Daoy (cell line): Measurements from ENCODE around the gene AFAP1. TPM values are rescaled to one million over a fixed set of nuclear protein-coding genes. Genes with fewer than 3 reads are reported as not detected.

Source experiments
- DNase-seq: peaks from one replicate; pipeline ENCODE4 v3.0.0-alpha.2; 2015; ENCODE audit warnings: low read depth
- total RNA-seq: library from RNA; depleted of rRNA; stranded (reverse); fragments of >200 nt; shearing (Covaris generic); gene quantifications from 2 replicates; pipeline ENCODE4 v1.2.3, GENCODE V29; 2014

Gene AFAP1
- total RNA-seq, 1 experiment from 2014 or later = 42.0 TPM

- no peak for DNase-seq
Measured at GRCh38 chr4:7786517-7786916, 153.1 kb downstream of the AFAP1 start.

- DNase-seq = no peak
Measured at GRCh38 chr4:7786040-7786439, 153.6 kb downstream of the AFAP1 start.

- no peak for DNase-seq
Measured at GRCh38 chr4:7785017-7785416, 154.6 kb downstream of the AFAP1 start.

- no peak for DNase-seq
Measured at GRCh38 chr4:7784131-7784870, 155.4 kb downstream of the AFAP1 start.

- no peak for DNase-seq
Measured at GRCh38 chr4:7783541-7783940, 156.1 kb downstream of the AFAP1 start.

- no peak for DNase-seq
Measured at GRCh38 chr4:7782783-7783182, 156.9 kb downstream of the AFAP1 start.

- no peak for DNase-seq
Measured at GRCh38 chr4:7781993-7782392, 157.7 kb downstream of the AFAP1 start.

GRCh38 chr4:7781366-7781765 is 158.3 kb downstream of the AFAP1 start:
- no peak for DNase-seq

- DNase-seq = no peak
Measured at GRCh38 chr4:7780751-7781348, 158.8 kb downstream of the AFAP1 start.

GRCh38 chr4:7779432-7779768 is 160.3 kb downstream of the AFAP1 start:
- no peak for DNase-seq

GRCh38 chr4:7778510-7779431 is 160.9 kb downstream of the AFAP1 start:
- DNase-seq = no peak

- DNase-seq = no peak
Measured at GRCh38 chr4:7777871-7778509, 161.7 kb downstream of the AFAP1 start.

- DNase-seq = no peak
Measured at GRCh38 chr4:7777017-7777710, 162.5 kb downstream of the AFAP1 start.

GRCh38 chr4:7775396-7775795 is 164.3 kb downstream of the AFAP1 start:
- DNase-seq = no peak

- DNase-seq = no peak
Measured at GRCh38 chr4:7774301-7775294, 165.1 kb downstream of the AFAP1 start.

- DNase-seq = no peak
Measured at GRCh38 chr4:7773401-7774180, 166.1 kb downstream of the AFAP1 start.

GRCh38 chr4:7772711-7773385 is 166.8 kb downstream of the AFAP1 start:
- DNase-seq = no peak

GRCh38 chr4:7771541-7772507 is 167.8 kb downstream of the AFAP1 start:
- no peak for DNase-seq
